Left ventricle myocardium inferior (tissue), 1 donor: Measurements from ENCODE around the gene IQUB. TPM values are rescaled to one million over a fixed set of nuclear protein-coding genes. Genes with fewer than 3 reads are reported as not detected.

Source experiments
- DNase-seq: peaks from one replicate; pipeline ENCODE4 v3.0.0-alpha.2; 2020
- H3K27ac ChIP-seq: fragments of 200-600 bp; replicated peaks from 2 replicates; pipeline ENCODE4 v1.8.0; 2021
- H3K27me3 ChIP-seq: fragments of 200-600 bp; 2 replicates; pipeline ENCODE4 v1.8.0; 2021; ENCODE audit warnings: low read depth
- H3K36me3 ChIP-seq: fragments of 200-600 bp; 2 replicates; pipeline ENCODE4 v1.8.0; 2021
- H3K4me1 ChIP-seq: fragments of 200-600 bp; 2 replicates; pipeline ENCODE4 v1.8.0; 2021
- H3K4me3 ChIP-seq: fragments of 200-600 bp; 2 replicates; pipeline ENCODE4 v1.8.0; 2021; ENCODE audit warnings: mild to moderate bottlenecking, moderate library complexity
- H3K9me3 ChIP-seq: fragments of 200-600 bp; replicated peaks from 2 replicates; pipeline ENCODE4 v1.8.0; 2021
- intact Hi-C: fragments of 100-400 bp; cut with micrococcal nuclease; formaldehyde crosslinking; loops from one replicate; pipeline ENCODE4 v1.11.0; 2022
- total RNA-seq: library from RNA; stranded (reverse); fragmentation: NEBNext Ultra II Directional; extraction: Animal tissue kit (Norgen Biotek cat#: 25700); gene quantifications from one replicate; pipeline ENCODE4 v1.2.1, GENCODE V29; 2021
- TF ChIP-seq, protein P1 (sequence below): fragments of 200-600 bp; IDR thresholded peaks from 2 replicates; pipeline ENCODE4 v1.8.0; 2021; ENCODE audit warnings: antibody characterized with exemption, mild to moderate bottlenecking, borderline replicate concordance
- donor health status: DM: no; HTN: yes; CAD: no; lungs with severe emphysema.

The IQUB gene
- total RNA-seq, 1 donor from 2014 or later: 0.38 TPM

GRCh38 chr7:123437447-123437995 is 96.9 kb downstream of the IQUB start:
- no peaks in the 10 kb centered on the region for H3K9me3 ChIP-seq

GRCh38 chr7:123435080-123435700 is 99.2 kb downstream of the IQUB start:
- Histone ChIP-seq H3K27me3 (no peaks in the 10 kb centered on the region), H3K36me3 (no peaks in the 10 kb centered on the region), H3K27ac (no peak overlapping the region), H3K4me1 (no peaks in the 10 kb centered on the region), H3K4me3 (no peak overlapping the region), H3K9me3 (peaks cover under 1% of the 10 kb centered on the region)
- intact Hi-C loops: no loop called here
- no peak for DNase-seq
- TF ChIP-seq, protein P1, sequence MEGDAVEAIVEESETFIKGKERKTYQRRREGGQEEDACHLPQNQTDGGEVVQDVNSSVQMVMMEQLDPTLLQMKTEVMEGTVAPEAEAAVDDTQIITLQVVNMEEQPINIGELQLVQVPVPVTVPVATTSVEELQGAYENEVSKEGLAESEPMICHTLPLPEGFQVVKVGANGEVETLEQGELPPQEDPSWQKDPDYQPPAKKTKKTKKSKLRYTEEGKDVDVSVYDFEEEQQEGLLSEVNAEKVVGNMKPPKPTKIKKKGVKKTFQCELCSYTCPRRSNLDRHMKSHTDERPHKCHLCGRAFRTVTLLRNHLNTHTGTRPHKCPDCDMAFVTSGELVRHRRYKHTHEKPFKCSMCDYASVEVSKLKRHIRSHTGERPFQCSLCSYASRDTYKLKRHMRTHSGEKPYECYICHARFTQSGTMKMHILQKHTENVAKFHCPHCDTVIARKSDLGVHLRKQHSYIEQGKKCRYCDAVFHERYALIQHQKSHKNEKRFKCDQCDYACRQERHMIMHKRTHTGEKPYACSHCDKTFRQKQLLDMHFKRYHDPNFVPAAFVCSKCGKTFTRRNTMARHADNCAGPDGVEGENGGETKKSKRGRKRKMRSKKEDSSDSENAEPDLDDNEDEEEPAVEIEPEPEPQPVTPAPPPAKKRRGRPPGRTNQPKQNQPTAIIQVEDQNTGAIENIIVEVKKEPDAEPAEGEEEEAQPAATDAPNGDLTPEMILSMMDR: no peak

More at GRCh38 chr7:123437447-123437995, 96.9 kb downstream of the IQUB start:
- TF ChIP-seq, protein P1: no peak
- Histone ChIP-seq H3K4me3 (no peak overlapping the region), H3K27ac (no peak overlapping the region), H3K36me3 (no peaks in the 10 kb centered on the region), H3K27me3 (no peaks in the 10 kb centered on the region), H3K4me1 (no peaks in the 10 kb centered on the region)
- DNase-seq: no peak
- intact Hi-C loops: no loop called here

GRCh38 chr7:123433665-123434064 is 100.7 kb downstream of the IQUB start:
- Histone ChIP-seq H3K9me3 (peaks cover 6% of the 10 kb centered on the region), H3K36me3 (no peaks in the 10 kb centered on the region), H3K4me3 (no peak overlapping the region), H3K27me3 (no peaks in the 10 kb centered on the region), H3K27ac (no peak overlapping the region), H3K4me1 (no peaks in the 10 kb centered on the region)
- TF ChIP-seq, protein P1: no peak
- DNase-seq: no peak
- intact Hi-C loops: no loop called here

DNA sequence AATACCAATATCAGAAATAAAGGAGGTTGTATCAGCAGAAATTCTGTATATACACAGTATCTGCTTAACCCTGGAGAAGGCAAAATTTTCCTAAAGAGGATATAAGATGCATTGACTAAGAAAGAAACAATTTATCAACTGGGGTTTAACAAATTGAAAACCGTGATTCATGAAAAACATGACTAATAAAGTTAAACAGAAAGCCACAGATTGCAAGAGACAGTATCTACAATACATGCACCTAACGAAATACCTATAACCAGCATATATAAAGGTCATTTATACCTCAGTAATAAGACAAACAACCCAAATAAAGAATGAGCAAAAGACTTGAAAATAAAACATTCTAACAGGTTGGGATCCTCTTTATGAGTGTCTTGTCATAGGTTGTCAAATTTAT is 101.8 kb downstream of the IQUB start:
- no peak for DNase-seq
- Histone ChIP-seq H3K4me3 (no peak overlapping the region), H3K27me3 (no peaks in the 10 kb centered on the region), H3K4me1 (no peaks in the 10 kb centered on the region), H3K36me3 (no peaks in the 10 kb centered on the region), H3K27ac (no peak overlapping the region), H3K9me3 (peaks cover 9% of the 10 kb centered on the region)
- TF ChIP-seq, protein P1: no peak
- intact Hi-C loops: no loop called here

- intact Hi-C loops: no loop called here
- Histone ChIP-seq H3K27ac (no peak overlapping the region), H3K4me3 (no peak overlapping the region), H3K9me3 (peaks cover 14% of the 10 kb centered on the region), H3K4me1 (no peaks in the 10 kb centered on the region), H3K36me3 (no peaks in the 10 kb centered on the region), H3K27me3 (no peaks in the 10 kb centered on the region)
- DNase-seq: no peak
- TF ChIP-seq, protein P1: no peak
Observed at GRCh38 chr7:123431075-123431614, 103.2 kb downstream of the IQUB start.
